Dedifferentiated amniotic fluid mesenchymal stem cell (primary cell): ENCODE data around the gene CDH26.

Experiments used
- DNase-seq: peaks from one replicate; pipeline ENCODE4 v3.0.0-alpha.2; 2016; ENCODE audit errors: extremely low spot score

CDH26 gene

GRCh38 chr20:60063048-60063451 lies 104.8 kb downstream of the CDH26 start:
- peak; percentile 67 for DNase-seq

- no peak for DNase-seq
These were observed 105.6 kb downstream of the CDH26 start for GRCh38 chr20:60063739-60064380.
